ENCODE results near the gene KHK. TPM values are rescaled to one million over a fixed set of nuclear protein-coding genes. Genes with fewer than 3 reads are reported as not detected.

The KHK gene
- total RNA-seq, 4 donors from 2014 or later, result 2.8 to 6.3 (median 3.8) TPM

DNA sequence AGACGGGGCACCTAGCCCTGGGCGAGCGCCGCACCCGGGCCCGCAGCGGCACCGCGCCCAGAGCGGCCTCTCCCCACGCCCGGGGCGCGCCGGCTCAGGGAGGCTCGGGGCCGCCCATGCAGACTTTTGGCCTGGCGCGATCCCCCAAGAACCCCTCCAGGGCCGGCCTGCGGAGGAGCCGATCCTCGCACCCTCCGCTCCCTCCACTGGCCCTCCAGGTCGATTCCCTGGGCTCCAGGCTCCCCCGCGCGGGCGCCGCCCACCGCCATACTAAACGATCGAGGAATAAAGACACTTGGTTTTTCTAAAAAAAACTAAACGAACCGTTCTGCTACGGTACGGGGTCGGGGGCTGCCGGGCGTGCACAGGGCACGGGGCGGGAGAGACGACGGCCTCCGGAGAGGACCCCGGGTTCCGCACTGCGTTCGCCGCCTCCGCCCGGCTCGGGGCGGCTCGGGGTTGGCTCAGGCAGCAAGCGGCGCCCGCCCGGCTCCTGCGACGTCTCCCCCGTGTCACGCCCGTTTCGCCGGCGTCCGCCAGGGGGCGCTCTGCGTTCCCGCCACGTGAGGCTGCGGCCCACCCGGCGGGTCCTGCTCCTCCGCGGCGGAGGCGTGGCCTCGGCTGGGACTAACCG, 365 bp upstream of the KHK start:
- 0% methylated on average over 11 of the region's 81 CpGs for WGBS
- TF ChIP-seq POLR2AphosphoS5 (IDR thresholded peaks at IDR 0.05) (peak in 1 of 3 donors; percentile 47), POLR2A (IDR thresholded peaks at IDR 0.05) (no peak)
- TF ChIP-seq, protein P1, sequence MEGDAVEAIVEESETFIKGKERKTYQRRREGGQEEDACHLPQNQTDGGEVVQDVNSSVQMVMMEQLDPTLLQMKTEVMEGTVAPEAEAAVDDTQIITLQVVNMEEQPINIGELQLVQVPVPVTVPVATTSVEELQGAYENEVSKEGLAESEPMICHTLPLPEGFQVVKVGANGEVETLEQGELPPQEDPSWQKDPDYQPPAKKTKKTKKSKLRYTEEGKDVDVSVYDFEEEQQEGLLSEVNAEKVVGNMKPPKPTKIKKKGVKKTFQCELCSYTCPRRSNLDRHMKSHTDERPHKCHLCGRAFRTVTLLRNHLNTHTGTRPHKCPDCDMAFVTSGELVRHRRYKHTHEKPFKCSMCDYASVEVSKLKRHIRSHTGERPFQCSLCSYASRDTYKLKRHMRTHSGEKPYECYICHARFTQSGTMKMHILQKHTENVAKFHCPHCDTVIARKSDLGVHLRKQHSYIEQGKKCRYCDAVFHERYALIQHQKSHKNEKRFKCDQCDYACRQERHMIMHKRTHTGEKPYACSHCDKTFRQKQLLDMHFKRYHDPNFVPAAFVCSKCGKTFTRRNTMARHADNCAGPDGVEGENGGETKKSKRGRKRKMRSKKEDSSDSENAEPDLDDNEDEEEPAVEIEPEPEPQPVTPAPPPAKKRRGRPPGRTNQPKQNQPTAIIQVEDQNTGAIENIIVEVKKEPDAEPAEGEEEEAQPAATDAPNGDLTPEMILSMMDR (IDR thresholded peaks at IDR 0.05), result peak; percentile 80 to 98
- no peaks in the 10 kb centered on the region for H3K9me3 ChIP-seq
- H3K4me1 ChIP-seq, result peaks cover 46% of the 10 kb centered on the region
- peak overlapping the region; percentile 79 for H3K27ac ChIP-seq
- H3K4me3 ChIP-seq, result peak overlapping the region; percentile 73
- no peaks in the 10 kb centered on the region for H3K27me3 ChIP-seq
- no peaks in the 10 kb centered on the region for H3K36me3 ChIP-seq
- DNase-seq (ENCODE audit: low spot score in 2 of 2), result peak; percentile 94 to 95

DNA sequence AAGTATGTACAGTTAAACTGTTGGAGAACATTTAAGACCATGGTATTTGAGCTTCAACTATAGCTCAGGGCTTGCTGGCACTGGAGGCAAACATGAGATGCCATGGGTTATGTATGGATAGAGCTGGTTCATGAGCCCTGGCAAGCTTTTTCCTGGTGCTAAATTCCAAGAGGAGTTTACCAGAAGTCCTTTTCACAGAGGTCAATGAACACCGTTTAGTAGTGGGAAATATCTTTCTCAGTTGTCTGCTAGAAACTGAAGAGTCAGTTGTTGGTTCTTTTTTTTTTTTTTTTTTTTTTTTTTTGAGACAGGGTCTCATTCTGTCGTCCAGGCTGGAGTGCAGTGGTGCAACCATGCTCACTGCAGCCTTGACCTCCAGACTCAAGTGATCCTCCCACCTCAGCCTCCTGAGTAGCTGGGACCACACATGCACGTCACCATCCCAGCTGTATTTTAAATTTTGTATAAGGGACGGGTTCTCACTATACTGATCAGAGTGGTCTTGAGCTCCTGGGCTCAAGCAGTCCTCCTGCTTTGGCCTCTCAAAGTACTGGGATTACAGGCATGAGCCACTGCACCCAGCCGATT, 1.3 kb downstream of the KHK start:
- Histone ChIP-seq H3K27ac (no peak overlapping the region), H3K36me3 (no peaks in the 10 kb centered on the region), H3K27me3 (no peaks in the 10 kb centered on the region), H3K4me1 (peaks cover 34% of the 10 kb centered on the region), H3K4me3 (no peak overlapping the region), H3K9me3 (no peaks in the 10 kb centered on the region)
- TF ChIP-seq EP300 (IDR thresholded peaks at IDR 0.05) (no peak), POLR2A (IDR thresholded peaks at IDR 0.05) (no peak), POLR2AphosphoS5 (IDR thresholded peaks at IDR 0.05) (no peak)
- TF ChIP-seq, protein P1 (IDR thresholded peaks at IDR 0.05), result no peak
- DNase-seq (ENCODE audit: low spot score in 2 of 2), result no peak
- WGBS, result 87% methylated on average over 5 of the region's 5 CpGs

DNA sequence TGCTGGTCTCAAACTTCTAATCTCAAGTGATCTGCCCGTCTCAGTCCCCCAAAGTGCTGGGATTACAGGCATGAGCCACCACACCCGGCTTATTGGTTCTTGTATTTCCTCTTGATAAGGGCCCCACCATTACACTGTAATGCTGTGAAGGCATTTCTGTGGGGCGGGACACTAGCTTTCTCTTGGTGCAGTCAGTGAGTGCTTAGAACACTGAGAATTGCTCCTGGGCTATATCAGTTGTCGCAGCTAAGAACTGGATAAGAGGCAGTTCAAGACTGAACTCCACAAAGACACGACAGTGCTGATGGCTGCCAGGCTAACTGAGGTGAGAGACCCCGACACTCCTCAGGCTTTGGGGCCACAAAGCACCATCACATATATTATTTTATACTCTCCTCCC, 2.1 kb downstream of the KHK start:
- 97% methylated on average over 6 of the region's 6 CpGs for WGBS
- peaks cover 31% of the 10 kb centered on the region for H3K4me1 ChIP-seq

DNA sequence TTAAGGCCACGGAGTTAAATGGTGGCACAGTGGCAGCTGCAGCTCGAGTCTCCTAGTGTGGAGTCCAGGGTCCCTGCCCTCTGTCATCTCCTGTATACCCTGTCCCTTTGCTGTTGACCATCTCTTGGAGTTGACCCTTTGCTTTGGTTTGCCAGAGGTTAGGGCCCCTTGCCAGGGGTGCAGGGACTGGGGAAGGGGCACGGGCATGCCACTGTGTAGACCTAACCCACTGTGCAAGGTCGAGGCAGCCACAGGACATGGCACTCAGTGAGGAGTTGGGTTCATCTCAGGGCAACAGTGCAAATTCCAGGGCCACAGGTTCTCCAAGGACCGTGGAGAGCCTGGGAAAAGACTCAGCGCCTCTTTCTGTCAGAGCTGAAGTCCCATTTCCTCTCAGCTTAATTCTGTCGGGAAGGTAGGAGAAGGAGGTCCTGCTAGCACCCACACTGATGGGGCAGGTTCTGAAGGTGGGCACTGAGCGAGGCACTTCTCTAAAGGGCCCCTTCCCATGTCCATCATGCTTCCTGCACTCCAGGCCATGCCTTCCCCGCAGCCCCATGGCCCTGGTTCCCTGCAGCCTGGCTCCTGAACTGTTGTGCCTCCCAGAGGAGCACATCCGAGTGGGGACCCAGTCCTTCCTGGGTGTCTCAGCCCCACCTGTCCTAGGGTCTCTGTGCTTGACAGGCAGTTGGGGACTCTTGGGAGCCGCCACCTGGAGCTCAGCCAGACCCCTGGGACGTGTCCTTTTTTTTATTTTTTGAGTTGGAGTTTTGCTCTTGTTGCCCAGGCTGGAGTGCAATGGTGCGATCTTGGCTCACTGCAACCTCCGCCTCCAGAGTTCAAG, 2.8 kb downstream of the KHK start:
- peaks cover 25% of the 10 kb centered on the region for H3K4me1 ChIP-seq
- H3K27me3 ChIP-seq, result no peaks in the 10 kb centered on the region
- H3K36me3 ChIP-seq, result no peaks in the 10 kb centered on the region
- TF ChIP-seq, protein P1 (IDR thresholded peaks at IDR 0.05), result no peak
- no peak for TF ChIP-seq POLR2A (IDR thresholded peaks at IDR 0.05)
- no peak for TF ChIP-seq EP300 (IDR thresholded peaks at IDR 0.05)
- no peak for TF ChIP-seq POLR2AphosphoS5 (IDR thresholded peaks at IDR 0.05)
- WGBS, result 89% methylated on average over 12 of the region's 14 CpGs
- H3K9me3 ChIP-seq, result no peaks in the 10 kb centered on the region
- H3K4me3 ChIP-seq, result no peak overlapping the region
- no peak overlapping the region for H3K27ac ChIP-seq
- no peak for DNase-seq (ENCODE audit: low spot score in 2 of 2)

More for the DNA sequence above, 2.1 kb downstream of the KHK start:
- Histone ChIP-seq H3K27ac (no peak overlapping the region), H3K36me3 (no peaks in the 10 kb centered on the region), H3K4me3 (no peak overlapping the region), H3K27me3 (no peaks in the 10 kb centered on the region), H3K9me3 (no peaks in the 10 kb centered on the region)
- no peak for DNase-seq (ENCODE audit: low spot score in 2 of 2)
- TF ChIP-seq POLR2AphosphoS5 (IDR thresholded peaks at IDR 0.05), result no peak
- TF ChIP-seq, protein P1 (IDR thresholded peaks at IDR 0.05), result no peak
- TF ChIP-seq EP300 (IDR thresholded peaks at IDR 0.05), result no peak
- no peak for TF ChIP-seq POLR2A (IDR thresholded peaks at IDR 0.05)

Data from suprapubic skin (tissue), 4 donors.